B cell (primary cell): ENCODE results near the gene COMMD4. TPM values are rescaled to one million over a fixed set of nuclear protein-coding genes. Genes with fewer than 3 reads are reported as not detected.
A peak's percentile ranks its signal among the peaks of the same experiment; 100 is the strongest.

ENCODE experiments used
- ATAC-seq: fragments of 200-7000 bp; cut with Tn5 transposase; one replicate; pipeline ENCODE4 v1.10.0; 2021; ENCODE audit warnings: low read depth, mild to moderate bottlenecking, moderate number of reproducible peaks, moderate library complexity
- CTCF ChIA-PET: fragments of 350-600 bp; sonication (Branson Sonifier 250); formaldehyde crosslinking; loops from one replicate; lab custom pipeline; 2021; ENCODE audit warnings: antibody characterized with exemption, inconsistent platforms; lab: Charles Lee
- POLR2A ChIA-PET: fragments of 350-600 bp; sonication (Branson Sonifier 250); formaldehyde crosslinking; loops from one replicate; lab custom pipeline; 2021; ENCODE audit warnings: antibody characterized with exemption; lab: Charles Lee
- DNase-seq: peaks from one replicate; pipeline ENCODE4 v3.0.0; 2013
- H2AFZ ChIP-seq: 2 replicates; pipeline ENCODE4 v1.6.1; 2012; ENCODE audit warnings: mild to moderate bottlenecking, low read depth, low read length; ENCODE audit not compliant: insufficient read depth, poor library complexity, severe bottlenecking
- H3K27ac ChIP-seq, 2 donors: 1 replicate in 1 of 2; 2 replicates in 1 of 2; pipeline ENCODE4 v1.5.1; 2012 to 2013; ENCODE audit warnings: low read length in 2 of 2, mild to moderate bottlenecking in 2 of 2, moderate library complexity in 1 of 2
- H3K27me3 ChIP-seq, 4 experiments: fragments of 200-600 bp in 1 of 4; sonication (generic) in 1 of 4; replicated peaks in 1 of 4; 1 replicate in 2 of 4; 2 replicates in 2 of 4; pipeline versions ENCODE4 v1.6.1 to v1.7.0; 2013 to 2016; ENCODE audit warnings: low read length in 3 of 4, mild to moderate bottlenecking in 2 of 4, mixed read lengths in 1 of 4, moderate library complexity in 1 of 4; ENCODE audit not compliant: insufficient read depth in 4 of 4, control insufficient read depth in 3 of 4; ENCODE audit errors: control extremely low read depth in 1 of 4
- H3K36me3 ChIP-seq, 2 experiments: replicated peaks in 1 of 2; 1 replicate in 1 of 2; 2 replicates in 1 of 2; pipeline versions ENCODE4 v1.6.1 to v1.7.1; 2013; ENCODE audit warnings: low read length in 1 of 2; ENCODE audit not compliant: insufficient read depth in 2 of 2, control insufficient read depth in 1 of 2; ENCODE audit errors: control extremely low read depth in 1 of 2, extremely low read depth in 1 of 2
- H3K4me1 ChIP-seq, 2 donors: fragments of 200-600 bp in 1 of 2; sonication (generic) in 1 of 2; 1 replicate in 1 of 2; 2 replicates in 1 of 2; pipeline versions ENCODE4 v1.5.1 to v1.6.1; 2013 to 2017; ENCODE audit warnings: low read length in 2 of 2; ENCODE audit not compliant: control insufficient read depth in 2 of 2, insufficient read depth in 2 of 2
- H3K4me2 ChIP-seq: replicated peaks from 2 replicates; pipeline ENCODE3; 2012; ENCODE audit warnings: mild to moderate bottlenecking, low read depth, low read length; ENCODE audit not compliant: poor library complexity, severe bottlenecking
- H3K4me3 ChIP-seq, 5 experiments: fragments of 200-600 bp in 1 of 5; sonication (generic) in 1 of 5; 1 replicate in 3 of 5; 2 replicates in 2 of 5; pipeline versions ENCODE4 v1.5.1 to v1.7.0; 2011 to 2016; ENCODE audit warnings: low read length in 4 of 5, mild to moderate bottlenecking in 4 of 5, low read depth in 2 of 5, control low read depth in 1 of 5, moderate library complexity in 1 of 5; ENCODE audit not compliant: insufficient read depth in 1 of 5; ENCODE audit errors: control extremely low read depth in 1 of 5, extremely low read depth in 1 of 5
- H3K79me2 ChIP-seq: fragments of 200-600 bp; sonication (generic); one replicate; pipeline ENCODE4 v1.6.0; 2016; ENCODE audit warnings: low read length; ENCODE audit not compliant: control insufficient read depth, insufficient read depth
- H3K9ac ChIP-seq: fragments of 200-600 bp; sonication (generic); 2 replicates; pipeline ENCODE4 v1.6.1; 2017; ENCODE audit warnings: mild to moderate bottlenecking, low read length, moderate library complexity
- H3K9me3 ChIP-seq, 3 donors: one replicate each; pipeline versions ENCODE4 v1.6.1 to v1.7.1; 2013; ENCODE audit warnings: low read length in 2 of 3; ENCODE audit not compliant: control insufficient read depth in 2 of 3, insufficient read depth in 1 of 3; ENCODE audit errors: control extremely low read depth in 1 of 3
- H4K20me1 ChIP-seq: 2 replicates; pipeline ENCODE4 v1.6.0; 2012; ENCODE audit warnings: mild to moderate bottlenecking, low read length; ENCODE audit not compliant: insufficient read depth, control insufficient read depth, poor library complexity, severe bottlenecking
- H3K27ac Mint-ChIP-seq: one replicate; pipeline ENCODE4 v1.8.0; 2021; ENCODE audit warnings: mixed read lengths
- H3K27me3 Mint-ChIP-seq: one replicate; pipeline ENCODE4 v1.8.0; 2021; ENCODE audit warnings: mixed read lengths
- H3K4me1 Mint-ChIP-seq: one replicate; pipeline ENCODE4 v1.8.0; 2021; ENCODE audit warnings: mixed read lengths
- H3K4me3 Mint-ChIP-seq: one replicate; pipeline ENCODE4 v1.8.0; 2021; ENCODE audit warnings: mixed read lengths
- H3K9me3 Mint-ChIP-seq: one replicate; pipeline ENCODE4 v1.8.0; 2022; ENCODE audit warnings: mixed read lengths; ENCODE audit not compliant: insufficient read depth
- CTCF ChIP-seq: fragments of 200-600 bp; IDR thresholded peaks from one replicate; pipeline ENCODE4 v1.8.0; 2022; ENCODE audit warnings: antibody characterized with exemption, mild to moderate bottlenecking
- EZH2 ChIP-seq: IDR thresholded peaks from 2 replicates; pipeline ENCODE4 v1.6.1; 2012; ENCODE audit warnings: borderline replicate concordance, low read depth, mild to moderate bottlenecking, moderate library complexity, low read length; ENCODE audit not compliant: insufficient read depth, poor library complexity, severe bottlenecking
- WGBS: methylation state at CpG from one replicate; pipeline ENCODE4 v1.1.5; 2013; ENCODE audit warnings: missing lambda C conversion rate; ENCODE audit not compliant: insufficient coverage; 5-methylcytosine and 5-hydroxymethylcytosine counted together
- intact Hi-C: fragments of 100-400 bp; cut with micrococcal nuclease; formaldehyde crosslinking; loops from one replicate; pipeline ENCODE4 v1.10.0; 2022
- polyA plus RNA-seq: library from polyadenylated mRNA; depleted of rRNA; stranded (reverse); fragments of >200 nt; gene quantifications from 2 replicates; pipeline ENCODE4 v1.2.3, GENCODE V29; 2012
- total RNA-seq, 2 donors: library from RNA; stranded (reverse); fragments of 120-200 nt in 1 of 2; gene quantifications; 1 replicate in 1 of 2; 2 replicates in 1 of 2; pipeline versions ENCODE4 v1.2.3 to v1.2.4, GENCODE V29; 2013 to 2022

Gene COMMD4
- total and polyA plus RNA-seq, 2 donors (not counting 1 experiment from before 2014, with no cell fraction given): 57.9 to 63.5 TPM

GRCh38 chr15:75367913-75368688 is 32.2 kb downstream of the COMMD4 start, which contains the start of gene MAN2C1:
TSS of gene MAN2C1 (minus strand) at chr15:75368607. CDS start at chr15:75368583, 24 bp downstream.
- H3K9me3 ChIP-seq: no peaks in the 10 kb centered on the region
- peaks cover 4% of the 10 kb centered on the region for H3K79me2 ChIP-seq
- Mint-ChIP-seq H3K9me3 (no peaks in the 10 kb centered on the region), H3K4me3 (peak within 1 kb of the TSS; percentile 93), H3K27ac (peak within 1 kb of the TSS; percentile 95), H3K27me3 (no peaks in the 10 kb centered on the region), H3K4me1 (peaks cover 27% of the 10 kb centered on the region)
- ATAC-seq (peak; percentile 92), DNase-seq (peak; percentile 97)
- TF ChIP-seq CTCF: peak; percentile 74
- no peak for TF ChIP-seq EZH2
- ChIA-PET POLR2A (interaction anchor here (0.8 to 3.9 kb wide), 11 partner anchors 13 to 370 kb away, joined by 3 to 62 read pairs (median 4); partner anchors contain the start of genes COMMD4, IMP3, NEIL1 and PPCDC), CTCF (interaction anchor here (0.5 to 4.3 kb wide), 33 partner anchors 11 to 512 kb away, joined by 3 to 52 read pairs (median 5); partner anchors contain the start of genes C15orf39, COMMD4, IMP3 and NEIL1)
- peaks cover under 1% of the 10 kb centered on the region for H4K20me1 ChIP-seq
- H3K4me2 ChIP-seq: peak within 1 kb of the TSS; percentile 96
- peak within 1 kb of the TSS; percentile 98 to 99 for H3K27ac ChIP-seq
- H2AFZ ChIP-seq: peak within 1 kb of the TSS; percentile 73
- intact Hi-C loops: loop anchor here (1.0 to 5.0 kb wide), 5 partner anchors 18 to 431 kb away; partner anchors contain the start of genes COMMD4, COX5A, IMP3 and SNUPN
- peaks cover 13 to 19% of the 10 kb centered on the region in 2 donors for H3K4me1 ChIP-seq
- peak within 1 kb of the TSS; percentile 96 for H3K9ac ChIP-seq
- H3K27me3 ChIP-seq: no peaks in the 10 kb centered on the region
- under 1% methylated on average over 67 of the region's 67 CpGs for WGBS
- peak within 1 kb of the TSS; percentile 74 to 96 (median 87) for H3K4me3 ChIP-seq
- H3K36me3 ChIP-seq: peaks cover 0 to 42% of the 10 kb centered on the region in 2 experiments
